OCI-LY1 (cell line): ENCODE data around the gene PFKP.

Source experiments
- EZH2 ChIP-seq: fragments of 200-600 bp; sonication (generic), shearing (Covaris generic); IDR thresholded peaks from 2 replicates; pipeline ENCODE4 v1.8.0; 2017; ENCODE audit warnings: borderline replicate concordance, mixed run types, mild to moderate bottlenecking, antibody characterized with exemption, low read length, moderate library complexity, mixed read lengths
- TF ChIP-seq, protein P1 (sequence below): fragments of 200-600 bp; sonication (generic), shearing (Covaris generic); IDR thresholded peaks from 2 replicates; pipeline ENCODE4 v1.5.1; 2017; ENCODE audit warnings: mild to moderate bottlenecking, antibody characterized with exemption, low read length, moderate library complexity, mixed read lengths

DNA sequence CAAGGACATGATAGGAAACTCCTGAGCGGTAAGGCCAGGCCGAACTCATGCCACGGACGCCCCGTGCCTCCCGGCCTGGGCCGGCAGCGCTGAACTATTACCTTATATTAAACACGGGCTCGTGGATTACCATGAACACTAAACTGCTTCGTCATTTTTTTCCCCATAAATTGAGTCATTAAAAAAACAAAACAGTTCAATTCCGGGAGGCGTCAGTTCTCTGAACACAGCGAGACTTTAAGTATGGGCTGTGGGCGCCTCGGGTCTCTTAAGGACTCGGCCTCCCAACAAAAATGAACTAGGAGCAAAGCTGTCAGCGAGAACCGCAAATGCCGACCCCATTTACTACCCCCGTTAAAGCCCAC is 104.7 kb downstream of the PFKP start:
- TF ChIP-seq, protein P1, sequence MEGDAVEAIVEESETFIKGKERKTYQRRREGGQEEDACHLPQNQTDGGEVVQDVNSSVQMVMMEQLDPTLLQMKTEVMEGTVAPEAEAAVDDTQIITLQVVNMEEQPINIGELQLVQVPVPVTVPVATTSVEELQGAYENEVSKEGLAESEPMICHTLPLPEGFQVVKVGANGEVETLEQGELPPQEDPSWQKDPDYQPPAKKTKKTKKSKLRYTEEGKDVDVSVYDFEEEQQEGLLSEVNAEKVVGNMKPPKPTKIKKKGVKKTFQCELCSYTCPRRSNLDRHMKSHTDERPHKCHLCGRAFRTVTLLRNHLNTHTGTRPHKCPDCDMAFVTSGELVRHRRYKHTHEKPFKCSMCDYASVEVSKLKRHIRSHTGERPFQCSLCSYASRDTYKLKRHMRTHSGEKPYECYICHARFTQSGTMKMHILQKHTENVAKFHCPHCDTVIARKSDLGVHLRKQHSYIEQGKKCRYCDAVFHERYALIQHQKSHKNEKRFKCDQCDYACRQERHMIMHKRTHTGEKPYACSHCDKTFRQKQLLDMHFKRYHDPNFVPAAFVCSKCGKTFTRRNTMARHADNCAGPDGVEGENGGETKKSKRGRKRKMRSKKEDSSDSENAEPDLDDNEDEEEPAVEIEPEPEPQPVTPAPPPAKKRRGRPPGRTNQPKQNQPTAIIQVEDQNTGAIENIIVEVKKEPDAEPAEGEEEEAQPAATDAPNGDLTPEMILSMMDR = no peak
- no peak for TF ChIP-seq EZH2
